Pancreas (tissue), 10 donors: ENCODE measurements around the gene HTR5A. TPM values are rescaled to one million over a fixed set of nuclear protein-coding genes. Genes with fewer than 3 reads are reported as not detected.

Experiments used
- ATAC-seq, 4 donors: fragments of 200-7000 bp; cut with Tn5 transposase; one replicate each; pipeline versions ENCODE4 v1.8.0 to v1.9.1; 2020; ENCODE audit warnings: mild to moderate bottlenecking in 4 of 4, moderate library complexity in 4 of 4
- DNase-seq, 6 donors: peaks; one replicate each; pipeline ENCODE4 v3.0.0-alpha.2; 2020
- FAIRE-seq: peaks from 2 replicates; lab custom pipeline; 2012; peaks lifted over from hg19 to GRCh38; lab: Jason Lieb, UNC
- H3K27ac ChIP-seq, 4 donors: fragments of 200-600 bp; sonication (generic); 1 replicate in 3 of 4; 2 replicates in 1 of 4; pipeline versions ENCODE4 v1.5.0 to v1.8.0; 2020
- H3K27me3 ChIP-seq, 4 donors: fragments of 200-600 bp; one replicate each; pipeline ENCODE4 v1.8.0; 2021
- H3K36me3 ChIP-seq, 3 donors: fragments of 200-600 bp; sonication (generic) in 1 of 3; one replicate each; pipeline versions ENCODE4 v1.5.0 to v1.8.0; 2020 to 2021
- H3K4me1 ChIP-seq, 3 donors: fragments of 200-600 bp; one replicate each; pipeline ENCODE4 v1.8.0; 2021
- H3K4me3 ChIP-seq, 4 donors: fragments of 200-600 bp; sonication (generic) in 2 of 4; one replicate each; pipeline versions ENCODE4 v1.5.0 to v1.8.0; 2020 to 2021
- H3K9me3 ChIP-seq, 4 donors: fragments of 200-600 bp; one replicate each; pipeline ENCODE4 v1.8.0; 2021
- WGBS, 2 donors: extraction: QIAGEN DNeasy Blood & Tissue Kit; methylation state at CpG; one replicate each; pipeline ENCODE4 v1.1.7; 2013; 5-methylcytosine and 5-hydroxymethylcytosine counted together
- intact Hi-C, 3 donors: fragments of 100-400 bp; cut with DNase I; formaldehyde crosslinking; loops; one replicate each; pipeline versions ENCODE4 v1.11.1 to v1.14.2; 2022
- polyA plus RNA-seq, 2 donors: library from polyadenylated mRNA; stranded (reverse); fragments of 200-250 nt; gene quantifications; one replicate each; pipeline ENCODE4 v1.2.3, GENCODE V29; 2013
- total RNA-seq, 6 donors: library from RNA; stranded (reverse); fragmentation: NEBNext Ultra II Directional in 4 of 6; extraction: Animal tissue kit (Norgen Biotek cat#: 25700) in 4 of 6; gene quantifications; one replicate each; pipeline versions ENCODE4 v1.2.1 to v1.2.4, GENCODE V29; 2021 to 2023
- TF ChIP-seq, protein P1 (sequence below), 4 donors: fragments of 200-600 bp; sonication (generic) in 3 of 4; IDR thresholded peaks; one replicate each; pipeline versions ENCODE4 v1.5.0 to v1.8.0; 2021; ENCODE audit warnings: antibody characterized with exemption in 4 of 4
- donor health status: healthy with polysubstance abuse.
- donor health status: DM: no; HTN: no; CAD: no; lungs with moderate emphysema.
- donor health status: DM: no; HTN: no; CAD: no.
- donor health status: control.
- donor health status: control.
- donor health status: Bipolar disorder and iron deficiency.
- donor health status: DM: yes; HTN: yes; CAD: no.
- donor health status: DM: no; HTN: no; CAD: no.
- donor health status: DM: no; HTN: no; CAD: no.
- donor health status: DM: yes; HTN: yes; CAD: no.

HTR5A gene
- total and polyA plus RNA-seq, 8 donors, result not detected

DNA sequence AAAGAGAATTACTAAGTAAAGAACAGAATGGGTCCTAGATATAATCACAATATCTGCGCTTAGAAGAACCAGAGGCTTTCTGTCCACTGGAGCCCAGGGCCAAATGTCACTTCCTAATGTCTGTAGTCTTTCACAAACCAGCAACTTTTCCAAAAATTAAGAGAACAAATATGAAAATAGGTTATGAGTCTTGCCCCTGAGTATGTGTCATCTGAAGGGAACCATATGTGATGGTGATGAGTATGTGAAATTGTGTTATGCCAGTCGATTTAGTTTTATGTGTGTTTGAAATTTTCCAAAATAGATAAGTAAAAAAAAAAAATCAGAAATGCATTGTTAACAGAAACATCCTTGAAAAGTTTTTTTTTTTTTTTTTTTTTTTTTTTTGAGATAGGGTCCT is 15.4 kb upstream of the HTR5A start:
- no peaks in the 10 kb centered on the region for H3K27me3 ChIP-seq
- no peaks in the 10 kb centered on the region for H3K4me1 ChIP-seq
- FAIRE-seq (no peak), ATAC-seq (no peak), DNase-seq (no peak)
- intact Hi-C loops, result no loop called here
- H3K9me3 ChIP-seq, result no peaks in the 10 kb centered on the region
- H3K4me3 ChIP-seq, result no peak overlapping the region
- 64 to 76% methylated on average over 2 of the region's 2 CpGs for WGBS, 2 donors
- H3K27ac ChIP-seq, result no peak overlapping the region
- H3K36me3 ChIP-seq, result no peaks in the 10 kb centered on the region
- TF ChIP-seq, protein P1, sequence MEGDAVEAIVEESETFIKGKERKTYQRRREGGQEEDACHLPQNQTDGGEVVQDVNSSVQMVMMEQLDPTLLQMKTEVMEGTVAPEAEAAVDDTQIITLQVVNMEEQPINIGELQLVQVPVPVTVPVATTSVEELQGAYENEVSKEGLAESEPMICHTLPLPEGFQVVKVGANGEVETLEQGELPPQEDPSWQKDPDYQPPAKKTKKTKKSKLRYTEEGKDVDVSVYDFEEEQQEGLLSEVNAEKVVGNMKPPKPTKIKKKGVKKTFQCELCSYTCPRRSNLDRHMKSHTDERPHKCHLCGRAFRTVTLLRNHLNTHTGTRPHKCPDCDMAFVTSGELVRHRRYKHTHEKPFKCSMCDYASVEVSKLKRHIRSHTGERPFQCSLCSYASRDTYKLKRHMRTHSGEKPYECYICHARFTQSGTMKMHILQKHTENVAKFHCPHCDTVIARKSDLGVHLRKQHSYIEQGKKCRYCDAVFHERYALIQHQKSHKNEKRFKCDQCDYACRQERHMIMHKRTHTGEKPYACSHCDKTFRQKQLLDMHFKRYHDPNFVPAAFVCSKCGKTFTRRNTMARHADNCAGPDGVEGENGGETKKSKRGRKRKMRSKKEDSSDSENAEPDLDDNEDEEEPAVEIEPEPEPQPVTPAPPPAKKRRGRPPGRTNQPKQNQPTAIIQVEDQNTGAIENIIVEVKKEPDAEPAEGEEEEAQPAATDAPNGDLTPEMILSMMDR (IDR thresholded peaks at IDR 0.05), result no peak

DNA sequence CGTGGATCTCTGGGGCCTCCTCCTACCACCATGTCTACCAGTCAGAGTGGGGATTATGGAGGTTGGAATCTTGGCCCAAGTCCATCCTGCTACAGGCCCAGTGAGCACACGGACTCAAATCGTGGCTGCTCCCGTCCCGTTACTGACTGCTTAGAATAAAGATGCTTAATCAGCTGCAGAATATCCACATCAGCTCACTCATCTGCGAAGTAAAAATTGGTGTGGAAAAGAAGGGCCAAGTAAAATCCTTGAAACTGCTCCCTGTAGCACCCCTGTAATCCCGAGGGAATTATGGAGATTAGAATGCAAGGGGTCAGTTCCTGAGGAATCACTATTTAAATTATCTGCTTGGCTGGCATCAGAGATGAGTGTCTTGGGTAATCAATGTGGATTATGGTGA is 13.0 kb upstream of the HTR5A start:
- ATAC-seq (no peak), FAIRE-seq (no peak), DNase-seq (no peak)
- intact Hi-C loops, result no loop called here
- Histone ChIP-seq H3K36me3 (no peaks in the 10 kb centered on the region), H3K4me1 (no peaks in the 10 kb centered on the region), H3K4me3 (no peak overlapping the region), H3K9me3 (no peaks in the 10 kb centered on the region), H3K27ac (no peak overlapping the region), H3K27me3 (no peaks in the 10 kb centered on the region)
- TF ChIP-seq, protein P1 (IDR thresholded peaks at IDR 0.05), result no peak
- 61 to 62% methylated on average over 7 of the region's 7 CpGs for WGBS, 2 donors

DNA sequence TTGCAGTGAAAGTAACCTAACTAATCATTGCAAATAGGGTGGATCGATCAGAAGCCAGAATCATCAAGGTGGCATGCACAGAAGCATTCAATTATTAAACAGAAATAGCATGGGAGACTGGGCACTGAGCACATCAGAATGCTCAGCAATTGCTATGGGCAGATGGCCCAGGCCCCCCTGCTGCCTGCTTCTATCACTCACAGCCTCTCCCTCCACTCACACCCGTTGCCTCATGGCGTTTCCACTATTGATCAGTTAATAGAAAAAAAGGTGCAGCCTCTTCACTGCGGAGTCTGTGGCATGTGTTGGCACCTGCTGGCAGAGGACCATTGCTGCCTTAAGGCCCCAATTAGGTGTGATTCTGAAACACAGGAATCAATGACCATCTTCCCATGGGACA is 11.2 kb upstream of the HTR5A start:
- Histone ChIP-seq H3K9me3 (no peaks in the 10 kb centered on the region), H3K27ac (no peak overlapping the region), H3K27me3 (no peaks in the 10 kb centered on the region), H3K4me1 (no peaks in the 10 kb centered on the region), H3K4me3 (no peak overlapping the region), H3K36me3 (no peaks in the 10 kb centered on the region)
- intact Hi-C loops, result no loop called here
- WGBS, 2 donors, result 65 to 66% methylated on average over 4 of the region's 4 CpGs
- ATAC-seq (no peak), FAIRE-seq (no peak), DNase-seq (no peak)
- TF ChIP-seq, protein P1 (IDR thresholded peaks at IDR 0.05), result no peak

DNA sequence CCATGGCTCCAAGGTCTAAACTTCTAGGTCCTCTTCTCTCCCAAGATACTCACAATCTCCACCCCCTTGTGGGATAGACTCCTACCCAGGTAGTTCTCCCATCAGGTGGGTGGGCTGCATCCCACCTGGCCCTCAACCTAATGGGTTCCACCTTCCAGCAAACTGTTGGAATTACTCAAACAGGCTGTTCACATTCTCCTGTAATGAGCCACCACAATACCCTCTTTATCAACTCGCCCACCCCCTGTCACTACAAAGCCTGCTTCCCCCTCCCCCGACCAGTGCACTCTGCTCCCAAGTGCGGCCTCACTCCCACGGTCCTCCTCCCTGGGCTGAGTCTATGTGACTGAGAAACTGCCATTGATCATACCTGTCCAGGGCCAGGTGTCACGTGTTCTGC is 10.4 kb upstream of the HTR5A start:
- TF ChIP-seq, protein P1 (IDR thresholded peaks at IDR 0.05), result no peak
- FAIRE-seq (no peak), DNase-seq (no peak), ATAC-seq (no peak)
- 32 to 33% methylated on average over 5 of the region's 5 CpGs for WGBS, 2 donors
- H3K4me3 ChIP-seq, result no peak overlapping the region
- H3K4me1 ChIP-seq, result no peaks in the 10 kb centered on the region
- H3K27ac ChIP-seq, result no peak overlapping the region
- intact Hi-C loops, result no loop called here
- no peaks in the 10 kb centered on the region for H3K36me3 ChIP-seq
- no peaks in the 10 kb centered on the region for H3K9me3 ChIP-seq
- H3K27me3 ChIP-seq, result no peaks in the 10 kb centered on the region

DNA sequence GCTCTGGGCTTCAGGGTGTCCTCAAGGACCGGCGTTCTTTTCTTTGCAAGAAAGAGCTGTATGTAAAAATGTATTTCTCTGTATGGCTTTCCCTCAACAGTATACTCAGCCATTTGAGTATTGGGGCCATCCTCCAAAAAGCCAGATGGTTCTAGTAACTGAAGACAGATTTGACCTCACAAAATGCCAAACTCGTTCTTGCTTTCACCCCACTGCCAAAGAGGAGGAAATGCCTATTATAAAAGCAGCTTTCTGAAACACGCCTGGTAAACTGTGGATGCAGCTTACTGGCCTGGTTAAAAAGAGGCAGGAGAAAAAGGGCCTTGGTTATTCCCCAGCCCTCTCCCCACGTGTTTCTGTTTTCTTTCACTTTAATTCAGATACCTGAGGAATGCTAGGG is 7.7 kb upstream of the HTR5A start:
- ATAC-seq (no peak), DNase-seq (no peak), FAIRE-seq (no peak)
- Histone ChIP-seq H3K4me1 (no peaks in the 10 kb centered on the region), H3K27me3 (no peaks in the 10 kb centered on the region), H3K4me3 (no peak overlapping the region), H3K27ac (no peak overlapping the region), H3K9me3 (no peaks in the 10 kb centered on the region), H3K36me3 (no peaks in the 10 kb centered on the region)
- intact Hi-C loops, result no loop called here
- WGBS, 2 donors, result 42 to 44% methylated on average over 5 of the region's 5 CpGs
- TF ChIP-seq, protein P1 (IDR thresholded peaks at IDR 0.05), result no peak
